H1 (cell line): ENCODE data around the gene UBR2. TPM values are rescaled to one million over a fixed set of nuclear protein-coding genes. Genes with fewer than 3 reads are reported as not detected.

Experiments used
- CTCF ChIA-PET: fragments of 300-600 bp; sonication (Branson Sonifier 250); formaldehyde crosslinking; loops from one replicate; lab custom pipeline; 2021; ENCODE audit not compliant: partially characterized antibody; lab: Charles Lee
- POLR2A ChIA-PET: fragments of 300-600 bp; sonication (Branson Sonifier 250); formaldehyde crosslinking; loops from one replicate; lab custom pipeline; 2021; ENCODE audit warnings: inconsistent platforms; ENCODE audit not compliant: partially characterized antibody; lab: Charles Lee
- DNase-seq, 2 experiments: peaks; one replicate each; pipeline versions ENCODE4 v3.0.0 to v3.0.0-alpha.2; 2010 to 2022; ENCODE audit warnings: low spot score in 2 of 2, low read depth in 1 of 2, mixed read lengths in 1 of 2
- FAIRE-seq: peaks from 2 replicates; lab custom pipeline; 2011; peaks lifted over from hg19 to GRCh38; lab: Jason Lieb, UNC
- H2AFZ ChIP-seq: 2 replicates; pipeline ENCODE4 v1.8.1; 2012; ENCODE audit warnings: low read length, inconsistent platforms
- H2AK5ac ChIP-seq: 2 replicates; pipeline ENCODE4 v1.6.1; 2013; ENCODE audit warnings: low read depth, low read length
- H2BK120ac ChIP-seq: replicated peaks from 2 replicates; pipeline ENCODE3; 2013; ENCODE audit warnings: low read depth, low read length, inconsistent platforms
- H2BK12ac ChIP-seq: 2 replicates; pipeline ENCODE4 v1.6.1; 2013; ENCODE audit warnings: low read depth, low read length
- H2BK15ac ChIP-seq: 2 replicates; pipeline ENCODE4 v1.6.1; 2013; ENCODE audit warnings: low read length
- H2BK20ac ChIP-seq: 2 replicates; pipeline ENCODE4 v1.6.1; 2013; ENCODE audit warnings: low read length
- H2BK5ac ChIP-seq: 2 replicates; pipeline ENCODE4 v1.6.1; 2013; ENCODE audit warnings: low read depth, low read length
- H3K14ac ChIP-seq: 2 replicates; pipeline ENCODE4 v1.6.1; 2013; ENCODE audit warnings: inconsistent platforms; ENCODE audit not compliant: insufficient read length
- H3K18ac ChIP-seq: 2 replicates; pipeline ENCODE4 v1.6.1; 2013; ENCODE audit warnings: low read length; ENCODE audit errors: extremely low read depth
- H3K23ac ChIP-seq: 2 replicates; pipeline ENCODE4 v1.6.1; 2013; ENCODE audit warnings: inconsistent platforms; ENCODE audit not compliant: insufficient read length
- H3K23me2 ChIP-seq: 2 replicates; pipeline ENCODE4 v1.6.1; 2013; ENCODE audit warnings: low read depth, low read length
- H3K27ac ChIP-seq: 2 replicates; pipeline ENCODE4 v1.6.1; 2011; ENCODE audit warnings: low read depth, low read length, inconsistent platforms
- H3K27me3 ChIP-seq, 4 experiments: replicated peaks in 1 of 4; 1 replicate in 1 of 4; 2 replicates in 3 of 4; pipeline versions ENCODE4 v1.6.1 to v1.8.1; 2011 to 2013; ENCODE audit warnings: low read length in 3 of 4, mild to moderate bottlenecking in 3 of 4, inconsistent platforms in 2 of 4, mixed read lengths in 2 of 4, moderate library complexity in 1 of 4; ENCODE audit not compliant: control insufficient read depth in 3 of 4, insufficient read depth in 3 of 4; ENCODE audit errors: extremely low read depth in 1 of 4
- H3K36me3 ChIP-seq, 4 experiments: 2 replicates each; pipeline versions ENCODE4 v1.6.1 to v1.8.1; 2011 to 2013; ENCODE audit warnings: mild to moderate bottlenecking in 4 of 4, low read length in 3 of 4, moderate library complexity in 2 of 4, control low read depth in 1 of 4, inconsistent platforms in 1 of 4; ENCODE audit not compliant: insufficient read depth in 4 of 4, control insufficient read depth in 2 of 4
- H3K4ac ChIP-seq: replicated peaks from 2 replicates; pipeline ENCODE3; 2013; ENCODE audit warnings: low read length, low read depth, mixed read lengths, inconsistent platforms; ENCODE audit not compliant: insufficient read length
- H3K4me1 ChIP-seq, 4 experiments: replicated peaks in 1 of 4; 1 replicate in 1 of 4; 2 replicates in 3 of 4; pipeline versions ENCODE4 v1.6.1 to v1.8.1; 2011 to 2013; ENCODE audit warnings: low read length in 3 of 4, inconsistent platforms in 2 of 4, mixed read lengths in 1 of 4; ENCODE audit not compliant: insufficient read depth in 4 of 4, control insufficient read depth in 3 of 4
- H3K4me2 ChIP-seq, 2 experiments: 2 replicates each; pipeline versions ENCODE4 v1.6.1 to v1.8.1; 2011 to 2013; ENCODE audit warnings: low read depth in 2 of 2, low read length in 2 of 2, control low read depth in 1 of 2, inconsistent platforms in 1 of 2, mild to moderate bottlenecking in 1 of 2; ENCODE audit not compliant: insufficient read depth in 1 of 2
- H3K4me3 ChIP-seq, 4 experiments: fragments of 200-600, 300-600 bp in 1 of 4; sonication (generic), shearing (Covaris generic), sonication (Bioruptor Twin) in 1 of 4; 2 replicates each; pipeline versions ENCODE4 v1.5.1 to v1.8.1; 2011 to 2016; ENCODE audit warnings: low read length in 4 of 4, low read depth in 3 of 4, control low read depth in 2 of 4, inconsistent platforms in 2 of 4, mild to moderate bottlenecking in 2 of 4, mixed read lengths in 1 of 4, moderate library complexity in 1 of 4; ENCODE audit not compliant: insufficient read depth in 2 of 4; ENCODE audit errors: extremely low read depth in 1 of 4
- H3K56ac ChIP-seq: replicated peaks from 2 replicates; pipeline ENCODE3; 2013; ENCODE audit warnings: low read depth, mild to moderate bottlenecking, mixed read lengths, low read length, inconsistent platforms; ENCODE audit not compliant: insufficient read length
- H3K79me1 ChIP-seq: 2 replicates; pipeline ENCODE4 v1.6.1; 2013; ENCODE audit warnings: low read depth, low read length, control low read depth
- H3K79me2 ChIP-seq, 2 experiments: 2 replicates each; pipeline versions ENCODE4 v1.6.1 to v1.8.1; 2012 to 2013; ENCODE audit warnings: low read length in 2 of 2, mild to moderate bottlenecking in 2 of 2, inconsistent platforms in 1 of 2; ENCODE audit not compliant: insufficient read depth in 2 of 2, control insufficient read depth in 1 of 2
- H3K9ac ChIP-seq, 4 experiments: replicated peaks in 1 of 4; 1 replicate in 1 of 4; 2 replicates in 3 of 4; pipeline versions ENCODE4 v1.6.1 to v1.8.1; 2011 to 2013; ENCODE audit warnings: low read depth in 3 of 4, low read length in 3 of 4, control low read depth in 2 of 4, mild to moderate bottlenecking in 2 of 4, moderate library complexity in 2 of 4, inconsistent platforms in 1 of 4; ENCODE audit errors: extremely low read depth in 1 of 4
- H3K9me3 ChIP-seq, 2 experiments: 2 replicates each; pipeline versions ENCODE4 v1.6.1 to v1.8.1; 2012 to 2013; ENCODE audit warnings: mild to moderate bottlenecking in 2 of 2, moderate library complexity in 2 of 2, control low read depth in 1 of 2, inconsistent platforms in 1 of 2, low read depth in 1 of 2, low read length in 1 of 2, mixed read lengths in 1 of 2; ENCODE audit not compliant: insufficient read depth in 2 of 2
- H4K20me1 ChIP-seq, 2 experiments: replicated peaks in 1 of 2; 2 replicates each; pipeline versions ENCODE3 to v1.8.1; 2011 to 2013; ENCODE audit warnings: inconsistent platforms in 2 of 2, low read length in 2 of 2, mild to moderate bottlenecking in 1 of 2; ENCODE audit not compliant: insufficient read depth in 2 of 2, control insufficient read depth in 1 of 2
- H4K5ac ChIP-seq: 2 replicates; pipeline ENCODE4 v1.6.1; 2013; ENCODE audit warnings: low read length, low read depth, mixed read lengths, inconsistent platforms; ENCODE audit not compliant: insufficient read length
- H4K8ac ChIP-seq: 2 replicates; pipeline ENCODE4 v1.8.0; 2013; ENCODE audit warnings: mild to moderate bottlenecking, moderate library complexity, low read length, inconsistent platforms; ENCODE audit not compliant: insufficient read depth; ENCODE audit errors: extremely low read depth
- H4K91ac ChIP-seq: replicated peaks from 2 replicates; pipeline ENCODE3; 2013; ENCODE audit warnings: low read length, mixed read lengths, inconsistent platforms; ENCODE audit not compliant: insufficient read length
- CHD1 ChIP-seq: IDR thresholded peaks from 2 replicates; pipeline ENCODE4 v1.6.1; 2012; ENCODE audit warnings: low read depth, low read length, improper control_type of control experiment
- CTBP2 ChIP-seq: IDR thresholded peaks from 2 replicates; pipeline ENCODE4 v1.7.0; 2011; ENCODE audit warnings: borderline replicate concordance, mild to moderate bottlenecking, moderate library complexity, mixed read lengths, low read length; ENCODE audit not compliant: insufficient read depth, insufficient read length
- EGR1 ChIP-seq: IDR thresholded peaks from 2 replicates; pipeline ENCODE4 v1.6.1; 2011; ENCODE audit warnings: low read depth, low read length, borderline replicate concordance
- GABPA ChIP-seq: IDR thresholded peaks from 2 replicates; pipeline ENCODE4 v1.6.1; 2011; ENCODE audit warnings: mild to moderate bottlenecking, low read length, moderate library complexity, borderline replicate concordance; ENCODE audit not compliant: insufficient read depth
- KDM1A ChIP-seq: fragments of 200-600, 300-600 bp; sonication (generic); IDR thresholded peaks from 2 replicates; pipeline ENCODE4 v1.7.1; 2016; ENCODE audit warnings: mild to moderate bottlenecking, low read length, borderline replicate concordance
- PHF8 ChIP-seq: fragments of 200-600 bp; sonication (generic); conservative IDR thresholded peaks from 2 replicates; pipeline ENCODE4 v1.7.1; 2012; ENCODE audit warnings: low read depth, mild to moderate bottlenecking, inconsistent platforms, low read length, moderate library complexity
- RBBP5 ChIP-seq: IDR thresholded peaks from 2 replicates; pipeline ENCODE4 v1.7.1; 2012; ENCODE audit warnings: low read depth, mild to moderate bottlenecking, inconsistent platforms, low read length, moderate library complexity, borderline replicate concordance
- SIN3A ChIP-seq, 2 experiments: IDR thresholded peaks in 1 of 2; conservative IDR thresholded peaks in 1 of 2; 2 replicates each; pipeline ENCODE4 v1.6.1; 2011 to 2012; ENCODE audit warnings: low read length in 2 of 2, improper control_type of control experiment in 1 of 2, low read depth in 1 of 2, mild to moderate bottlenecking in 1 of 2
- SP1 ChIP-seq: IDR thresholded peaks from 2 replicates; pipeline ENCODE4 v1.6.1; 2011; ENCODE audit warnings: low read depth, low read length
- TAF7 ChIP-seq: optimal IDR thresholded peaks from 2 replicates; pipeline ENCODE3; 2011; ENCODE audit warnings: low read depth, mild to moderate bottlenecking, inconsistent platforms, low read length, moderate library complexity, borderline replicate concordance
- WGBS, 2 experiments: shearing (Covaris generic) in 1 of 2; methylation state at CpG; one replicate each; pipeline versions ENCODE4 v1.1.6 to v1.1.7; 2013 to 2015; ENCODE audit warnings: low lambda C conversion rate in 2 of 2, mixed read lengths in 2 of 2, inconsistent platforms in 1 of 2, low coverage in 1 of 2, missing lambda C conversion rate in 1 of 2; ENCODE audit not compliant: insufficient replicate concordance in 2 of 2, insufficient coverage in 1 of 2, insufficient read length in 1 of 2; ENCODE audit errors: extremely low coverage in 1 of 2, missing lambda C conversion rate in 1 of 2; 5-methylcytosine and 5-hydroxymethylcytosine counted together
- polyA plus RNA-seq, 7 experiments: library from polyadenylated mRNA; depleted of rRNA in 3 of 7; stranded (reverse) in 5 of 7; unstranded in 2 of 7; fragments of >200 nt in 5 of 7; fragments of 200-250 nt in 2 of 7; gene quantifications; 1 replicate in 5 of 7; 2 replicates in 1 of 7; 4 replicates in 1 of 7; pipeline versions ENCODE4 v1.2.1 to v1.2.3, GENCODE V29; 2011 to 2013; ENCODE audit warnings: missing spikeins in 2 of 7, mixed read lengths in 2 of 7
- total RNA-seq: library from RNA; stranded (reverse); fragmentation: NEBNext Ultra II Directional; extraction: Animal tissue kit (Norgen Biotek cat#: 25700); gene quantifications from 2 replicates; pipeline ENCODE4 v1.2.1, GENCODE V29; 2021

UBR2 gene
- total and polyA plus RNA-seq, 2 of the 8 experiments (the other 6 are each of a cell fraction or from before 2014, with no cell fraction given), result 6.5 to 19.5 TPM

DNA sequence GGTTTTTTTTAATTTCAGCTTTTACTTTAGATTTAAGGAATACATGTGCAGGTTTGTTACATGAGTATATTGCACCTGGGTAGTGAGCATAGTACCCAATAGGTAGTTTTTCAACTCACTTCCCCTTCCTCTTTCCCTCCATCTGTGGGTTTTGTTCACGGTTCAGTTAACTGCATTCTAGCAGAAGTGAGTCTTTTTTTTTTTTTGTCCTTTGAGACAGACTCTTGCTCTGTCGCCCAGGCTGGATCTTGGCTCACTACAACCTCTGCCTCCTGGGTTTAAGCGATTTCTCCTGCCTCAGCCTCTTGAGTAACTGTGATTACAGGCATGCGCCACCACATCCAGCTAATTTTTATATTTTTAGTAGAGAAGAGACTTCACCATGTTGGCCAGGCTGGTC is 8.7 kb downstream of the UBR2 start:
- no peak overlapping the region for H2BK12ac ChIP-seq
- H3K79me1 ChIP-seq, result no peaks in the 10 kb centered on the region; the same call in 1 of the 2 replicates
- no peaks in the 10 kb centered on the region; a peak in 1 of 7 replicates for H3K4me1 ChIP-seq
- 94% methylated on average over 4 of the region's 4 CpGs; no CpG with 5 or more reads in 1 of the 2 experiments for WGBS, 2 experiments
- H4K5ac ChIP-seq, result no peak overlapping the region
- H3K36me3 ChIP-seq, result peaks cover 0 to 14% (median 0%) of the 10 kb centered on the region in 4 experiments; a peak in 1 of 8 replicates
- no peak overlapping the region for H3K9ac ChIP-seq
- H2AK5ac ChIP-seq, result no peak overlapping the region
- H3K4ac ChIP-seq, result no peak overlapping the region
- H2BK20ac ChIP-seq, result no peak overlapping the region
- no peak overlapping the region for H2BK15ac ChIP-seq
- H3K23ac ChIP-seq, result no peak overlapping the region
- no peaks in the 10 kb centered on the region for H3K9me3 ChIP-seq
- TF ChIP-seq RBBP5, result no peak
- no peak for TF ChIP-seq EGR1
- TF ChIP-seq CHD1, result no peak
- no peak for TF ChIP-seq TAF7
- TF ChIP-seq PHF8, result no peak
- TF ChIP-seq GABPA, result no peak
- no peak for TF ChIP-seq KDM1A
- no peak for TF ChIP-seq SP1
- TF ChIP-seq CTBP2, result no peak
- no peak for TF ChIP-seq SIN3A (conservative IDR thresholded peaks at IDR 0.05 in 1 of 2, IDR thresholded peaks at IDR 0.05 in 1 of 2; ENCODE audit: low read depth in 1 of 2, low read length in 2 of 2)
- H3K56ac ChIP-seq, result no peak overlapping the region
- ChIA-PET POLR2A (interaction anchor here (1.1 kb wide), 2 partner anchors 9 kb away, joined by 3 to 5 read pairs; partner anchors contain the start of gene UBR2), CTCF (interaction anchor here (0.5 to 1.1 kb wide), 3 partner anchors 20 to 41 kb away, joined by 3 to 4 read pairs (median 4); no protein-coding TSS in a partner anchor)
- no peak for FAIRE-seq
- H4K91ac ChIP-seq, result no peak overlapping the region
- no peak overlapping the region for H3K14ac ChIP-seq
- H3K4me2 ChIP-seq, result no peak overlapping the region
- H4K20me1 ChIP-seq, result peaks cover 0 to 3% of the 10 kb centered on the region in 2 experiments
- H3K79me2 ChIP-seq, result peaks cover 3 to 50% of the 10 kb centered on the region in 2 experiments; a peak in 3 of 4 replicates
- no peak overlapping the region for H2BK5ac ChIP-seq
- no peak overlapping the region for H3K4me3 ChIP-seq
- H3K23me2 ChIP-seq, result no peaks in the 10 kb centered on the region
- H3K27ac ChIP-seq, result no peak overlapping the region
- no peak overlapping the region for H3K18ac ChIP-seq
- no peak overlapping the region for H4K8ac ChIP-seq
- no peak overlapping the region for H2AFZ ChIP-seq
- DNase-seq, result no peak
- H2BK120ac ChIP-seq, result no peak overlapping the region
- no peaks in the 10 kb centered on the region for H3K27me3 ChIP-seq
